ENCODE data around the gene FAM107A.

The FAM107A gene

GRCh38 chr3:58572634-58573230, 4.5 kb downstream of the FAM107A start:
- DNase-seq: no peak
- intact Hi-C loops (cut with DNase I; ENCODE audit: low total_unique reads): no loop called here
- H3K27ac ChIP-seq: no peak overlapping the region

GRCh38 chr3:58572013-58572633, 5.1 kb downstream of the FAM107A start:
- Histone ChIP-seq H3K9me3 (no peaks in the 10 kb centered on the region), H3K4me3 (no peak overlapping the region), H3K27me3 (no peaks in the 10 kb centered on the region), H3K27ac (no peak overlapping the region), H3K4me1 (peaks cover 0 to under 1% (median 0%) of the 10 kb centered on the region in 4 donors), H3K36me3 (no peaks in the 10 kb centered on the region)
- peak in 1 of 2 donors; percentile 9 for DNase-seq
- intact Hi-C loops (cut with DNase I; ENCODE audit: low total_unique reads): no loop called here
- no peak for TF ChIP-seq CTCF (IDR thresholded peaks at IDR 0.05)

More at GRCh38 chr3:58572634-58573230, 4.5 kb downstream of the FAM107A start:
- Histone ChIP-seq H3K4me1 (peaks cover 0 to 7% (median 4%) of the 10 kb centered on the region in 4 donors), H3K36me3 (no peaks in the 10 kb centered on the region), H3K27me3 (no peaks in the 10 kb centered on the region), H3K9me3 (no peaks in the 10 kb centered on the region), H3K4me3 (no peak overlapping the region)
- no peak for TF ChIP-seq CTCF (IDR thresholded peaks at IDR 0.05)

GRCh38 chr3:58570851-58571250, 6.3 kb downstream of the FAM107A start:
- H3K9me3 ChIP-seq: no peaks in the 10 kb centered on the region
- TF ChIP-seq CTCF (IDR thresholded peaks at IDR 0.05): no peak
- H3K27me3 ChIP-seq: no peaks in the 10 kb centered on the region
- intact Hi-C loops (cut with DNase I; ENCODE audit: low total_unique reads): no loop called here
- H3K36me3 ChIP-seq: no peaks in the 10 kb centered on the region
- DNase-seq: peak in 1 of 2 donors; percentile 51
- H3K4me3 ChIP-seq: no peak overlapping the region
- H3K27ac ChIP-seq: no peak overlapping the region
- H3K4me1 ChIP-seq: no peaks in the 10 kb centered on the region

GRCh38 chr3:58569287-58570001, 7.7 kb downstream of the FAM107A start:
- H3K4me1 ChIP-seq: no peaks in the 10 kb centered on the region
- DNase-seq: peak in 1 of 2 donors; percentile 42
- no peak overlapping the region for H3K4me3 ChIP-seq
- no peaks in the 10 kb centered on the region for H3K9me3 ChIP-seq
- no peak for TF ChIP-seq CTCF (IDR thresholded peaks at IDR 0.05)
- no peak overlapping the region for H3K27ac ChIP-seq
- H3K27me3 ChIP-seq: no peaks in the 10 kb centered on the region
- intact Hi-C loops (cut with DNase I; ENCODE audit: low total_unique reads): loop anchor here (2.0 kb wide), 1 partner anchor 59 kb away; no protein-coding TSS in a partner anchor
- H3K36me3 ChIP-seq: no peaks in the 10 kb centered on the region

GRCh38 chr3:58568572-58569286, 8.5 kb downstream of the FAM107A start:
- Histone ChIP-seq H3K4me3 (no peak overlapping the region), H3K36me3 (no peaks in the 10 kb centered on the region), H3K27ac (no peak overlapping the region), H3K9me3 (no peaks in the 10 kb centered on the region), H3K4me1 (no peaks in the 10 kb centered on the region), H3K27me3 (no peaks in the 10 kb centered on the region)
- DNase-seq: peak; percentile 70 to 86
- intact Hi-C loops (cut with DNase I; ENCODE audit: low total_unique reads): loop anchor here (2.0 kb wide), 1 partner anchor 60 kb away; no protein-coding TSS in a partner anchor
- TF ChIP-seq CTCF (IDR thresholded peaks at IDR 0.05): peak; percentile 84 to 95

Data from tibial artery (tissue), 4 donors.